Right ventricle myocardium inferior (tissue), 1 donor: ENCODE data around the gene ORC2. TPM values are rescaled to one million over a fixed set of nuclear protein-coding genes. Genes with fewer than 3 reads are reported as not detected.
"Not testable (repeated sequence)": the region's sequence is repeated elsewhere in the genome, so short reads cannot be mapped to it uniquely, and the experiment has no call there.

Source experiments
- ATAC-seq: fragments of 200-7000 bp; cut with Tn5 transposase; one replicate; pipeline ENCODE4 v1.9.1; 2020; ENCODE audit warnings: mild to moderate bottlenecking, moderate library complexity
- DNase-seq: peaks from one replicate; pipeline ENCODE4 v3.0.0; 2021; ENCODE audit errors: missing footprints
- intact Hi-C: fragments of 100-400 bp; cut with DNase I; formaldehyde crosslinking; loops from one replicate; pipeline ENCODE4 v1.11.0; 2022
- long read RNA-seq: library from polyadenylated mRNA; unstranded; transcript quantifications from one replicate; pipeline ENCODE4 v2.0.0, GENCODE V29; 2021
- total RNA-seq: library from RNA; stranded (reverse); fragmentation: NEBNext Ultra II Directional; extraction: Animal tissue kit (Norgen Biotek cat#: 25700); gene quantifications from one replicate; pipeline ENCODE4 v1.2.1, GENCODE V29; 2021
- donor health status: DM: no; HTN: yes; CAD: no; lungs with severe emphysema.

ORC2 gene
- total RNA-seq, result 20.3 TPM
- long read RNA-seq, full-length matches to known transcripts, result 1 of 1 reads
- long read RNA-seq, partial matches to known transcripts, result 0 of 1 reads
- long read RNA-seq, other reads (novel, unspliced or antisense), result 0 of 1 reads

GRCh38 chr2:200963124-200963917 is at the start of gene ORC2:
ORC2 (minus strand) TSS chr2:200963660; CDS start chr2:200958123, 5,537 bp downstream.
- intact Hi-C loops, result loop anchor here (1.0 to 5.0 kb wide), 2 partner anchors 108 to 214 kb away; partner anchors contain the start of gene HYCC2
- ATAC-seq (peak; percentile 99), DNase-seq (peak; percentile 95)

GRCh38 chr2:201008296-201008829 is 44.9 kb upstream of the ORC2 start:
- ATAC-seq, result no peak
- no peak for DNase-seq
- intact Hi-C loops, result no loop called here

GRCh38 chr2:201007584-201007998 is 44.1 kb upstream of the ORC2 start:
- DNase-seq (no peak), ATAC-seq (no peak)
- intact Hi-C loops, result no loop called here

GRCh38 chr2:201006704-201007103 is 43.2 kb upstream of the ORC2 start:
- no peak for ATAC-seq
- DNase-seq, result no peak
- intact Hi-C loops, result no loop called here

GRCh38 chr2:201004370-201004769 is 40.9 kb upstream of the ORC2 start:
- ATAC-seq (no peak), DNase-seq (no peak)
- intact Hi-C loops, result no loop called here

GRCh38 chr2:200993097-200993496 is 29.6 kb upstream of the ORC2 start:
- no peak for ATAC-seq
- no peak for DNase-seq
- intact Hi-C loops, result no loop called here

- ATAC-seq (no peak), DNase-seq (no peak)
- intact Hi-C loops, result no loop called here
Observed at GRCh38 chr2:200987137-200987536, 23.7 kb upstream of the ORC2 start.

GRCh38 chr2:200985799-200986198 is 22.3 kb upstream of the ORC2 start:
- no peak for ATAC-seq
- intact Hi-C loops, result no loop called here
- DNase-seq, result no peak

- intact Hi-C loops, result no loop called here
- ATAC-seq (no peak), DNase-seq (no peak)
Observed at GRCh38 chr2:200976710-200977109, 13.2 kb upstream of the ORC2 start.

- DNase-seq (no peak), ATAC-seq (no peak)
- intact Hi-C loops, result no loop called here
Observed at GRCh38 chr2:200975672-200976071, 12.2 kb upstream of the ORC2 start.

- intact Hi-C loops, DNase-seq, ATAC-seq: not testable (repeated sequence)
Observed at GRCh38 chr2:200970057-200970456, 6.6 kb upstream of the ORC2 start.

- intact Hi-C loops, result no loop called here
- ATAC-seq (no peak), DNase-seq (no peak)
Observed at GRCh38 chr2:200968735-200969134, 5.3 kb upstream of the ORC2 start.

- no peak for ATAC-seq
- intact Hi-C loops, result no loop called here
- no peak for DNase-seq
Observed at GRCh38 chr2:200968162-200968561, 4.7 kb upstream of the ORC2 start.

- ATAC-seq, result no peak
- intact Hi-C loops, result no loop called here
- DNase-seq, result no peak
Observed at GRCh38 chr2:200966770-200967169, 3.3 kb upstream of the ORC2 start.

- DNase-seq, result no peak
- no peak for ATAC-seq
- intact Hi-C loops, result loop anchor here (5.0 kb wide), 1 partner anchor 213 kb away; no protein-coding TSS in a partner anchor
Observed at GRCh38 chr2:200964498-200964897, 1.0 kb upstream of the ORC2 start.

- ATAC-seq, result not testable (repeated sequence)
- intact Hi-C loops, result loop anchor here (1.0 to 5.0 kb wide), 2 partner anchors 107 to 213 kb away; partner anchors contain the start of gene HYCC2
- peak; percentile 72 for DNase-seq
Observed at GRCh38 chr2:200963918-200964252, 425 bp upstream of the ORC2 start.

- intact Hi-C loops, result loop anchor here (1.0 to 5.0 kb wide), 2 partner anchors 109 to 215 kb away; partner anchors contain the start of gene HYCC2
- DNase-seq (no peak), ATAC-seq (peak; percentile 65)
Observed at GRCh38 chr2:200962811-200963123, 693 bp downstream of the ORC2 start.

- ATAC-seq, result no peak
- intact Hi-C loops, result loop anchor here (5.0 kb wide), 1 partner anchor 216 kb away; no protein-coding TSS in a partner anchor
Observed at GRCh38 chr2:200961674-200962073, 1.8 kb downstream of the ORC2 start.

GRCh38 chr2:200950378-200950777 is 13.1 kb downstream of the ORC2 start:
- intact Hi-C loops, result no loop called here
- ATAC-seq (no peak), DNase-seq (no peak)

More at GRCh38 chr2:200961674-200962073, 1.8 kb downstream of the ORC2 start:
- no peak for DNase-seq

GRCh38 chr2:200945395-200945729 is 18.1 kb downstream of the ORC2 start:
- intact Hi-C loops, result no loop called here
- no peak for ATAC-seq
- DNase-seq, result no peak
